IPS-20b (cell line): Measurements from ENCODE around the gene PAM.

ENCODE experiments used
- H3K27ac ChIP-seq: one replicate; pipeline ENCODE4 v1.5.1; 2013; ENCODE audit warnings: low read length
- H3K27me3 ChIP-seq: 2 replicates; pipeline ENCODE4 v1.6.1; 2013; ENCODE audit warnings: mild to moderate bottlenecking, low read length, inconsistent platforms; ENCODE audit not compliant: insufficient read depth
- H3K36me3 ChIP-seq: 2 replicates; pipeline ENCODE4 v1.6.1; 2013; ENCODE audit warnings: low read depth, mild to moderate bottlenecking, inconsistent platforms, low read length, moderate library complexity; ENCODE audit not compliant: insufficient read depth
- H3K4me1 ChIP-seq: 2 replicates; pipeline ENCODE4 v1.6.1; 2013; ENCODE audit warnings: mild to moderate bottlenecking, control low read depth, inconsistent platforms, low read length, moderate library complexity; ENCODE audit not compliant: insufficient read depth
- H3K4me3 ChIP-seq: 2 replicates; pipeline ENCODE4 v1.5.1; 2013; ENCODE audit warnings: mild to moderate bottlenecking, low read length, inconsistent platforms
- H3K9ac ChIP-seq: 2 replicates; pipeline ENCODE4 v1.6.1; 2013; ENCODE audit warnings: low read depth, mild to moderate bottlenecking, inconsistent platforms, low read length, moderate library complexity
- H3K9me3 ChIP-seq: 2 replicates; pipeline ENCODE4 v1.6.1; 2013; ENCODE audit warnings: mild to moderate bottlenecking, low read depth, low read length, inconsistent platforms; ENCODE audit not compliant: insufficient read depth

PAM gene

GRCh38 chr5:102932781-102933180 lies 177.7 kb downstream of the PAM start:
- no peak overlapping the region for H3K9ac ChIP-seq
- H3K4me3 ChIP-seq, result no peak overlapping the region
- no peaks in the 10 kb centered on the region for H3K36me3 ChIP-seq
- no peaks in the 10 kb centered on the region for H3K4me1 ChIP-seq
- H3K27ac ChIP-seq, result no peak overlapping the region
- no peaks in the 10 kb centered on the region for H3K9me3 ChIP-seq
- H3K27me3 ChIP-seq, result no peaks in the 10 kb centered on the region

- Histone ChIP-seq H3K9ac (no peak overlapping the region), H3K4me3 (no peak overlapping the region), H3K4me1 (no peaks in the 10 kb centered on the region), H3K9me3 (no peaks in the 10 kb centered on the region), H3K36me3 (no peaks in the 10 kb centered on the region), H3K27me3 (no peaks in the 10 kb centered on the region), H3K27ac (no peak overlapping the region)
These were observed 178.2 kb downstream of the PAM start for GRCh38 chr5:102933316-102933715.

GRCh38 chr5:102933721-102934459 lies 178.8 kb downstream of the PAM start:
- Histone ChIP-seq H3K27ac (no peak overlapping the region), H3K4me3 (no peak overlapping the region), H3K36me3 (no peaks in the 10 kb centered on the region), H3K9ac (no peak overlapping the region), H3K9me3 (no peaks in the 10 kb centered on the region), H3K4me1 (no peaks in the 10 kb centered on the region), H3K27me3 (no peaks in the 10 kb centered on the region)

- H3K9ac ChIP-seq, result no peak overlapping the region
- H3K27ac ChIP-seq, result no peak overlapping the region
- no peaks in the 10 kb centered on the region for H3K27me3 ChIP-seq
- no peaks in the 10 kb centered on the region for H3K9me3 ChIP-seq
- no peak overlapping the region for H3K4me3 ChIP-seq
- no peaks in the 10 kb centered on the region for H3K4me1 ChIP-seq
- no peaks in the 10 kb centered on the region for H3K36me3 ChIP-seq
These were observed 182.8 kb downstream of the PAM start for GRCh38 chr5:102937894-102938293.

- no peak overlapping the region for H3K4me3 ChIP-seq
- no peaks in the 10 kb centered on the region for H3K9me3 ChIP-seq
- H3K27me3 ChIP-seq, result no peaks in the 10 kb centered on the region
- H3K4me1 ChIP-seq, result no peaks in the 10 kb centered on the region
- H3K27ac ChIP-seq, result no peak overlapping the region
- H3K36me3 ChIP-seq, result no peaks in the 10 kb centered on the region
- H3K9ac ChIP-seq, result no peak overlapping the region
These were observed 186.0 kb downstream of the PAM start for GRCh38 chr5:102941111-102941510.

- Histone ChIP-seq H3K36me3 (peaks cover 11% of the 10 kb centered on the region; the same call in 1 of the 2 replicates), H3K27ac (no peak overlapping the region), H3K9me3 (no peaks in the 10 kb centered on the region), H3K9ac (no peak overlapping the region), H3K4me3 (no peak overlapping the region), H3K4me1 (no peaks in the 10 kb centered on the region), H3K27me3 (no peaks in the 10 kb centered on the region)
These were observed 191.3 kb downstream of the PAM start for GRCh38 chr5:102946414-102946813.

GRCh38 chr5:102946971-102947370 lies 191.9 kb downstream of the PAM start:
- Histone ChIP-seq H3K27ac (no peak overlapping the region), H3K4me1 (no peaks in the 10 kb centered on the region), H3K9ac (no peak overlapping the region), H3K27me3 (no peaks in the 10 kb centered on the region), H3K36me3 (peaks cover 11% of the 10 kb centered on the region; the same call in 1 of the 2 replicates), H3K4me3 (no peak overlapping the region), H3K9me3 (no peaks in the 10 kb centered on the region)

- H3K27me3 ChIP-seq, result no peaks in the 10 kb centered on the region
- no peak overlapping the region for H3K9ac ChIP-seq
- no peaks in the 10 kb centered on the region for H3K9me3 ChIP-seq
- H3K4me1 ChIP-seq, result no peaks in the 10 kb centered on the region
- no peak overlapping the region for H3K4me3 ChIP-seq
- H3K27ac ChIP-seq, result no peak overlapping the region
- peaks cover 7% of the 10 kb centered on the region; the same call in 1 of the 2 replicates for H3K36me3 ChIP-seq
These were observed 200.4 kb downstream of the PAM start for GRCh38 chr5:102955488-102955887.

- H3K27ac ChIP-seq, result no peak overlapping the region
- no peak overlapping the region for H3K4me3 ChIP-seq
- no peaks in the 10 kb centered on the region for H3K9me3 ChIP-seq
- H3K36me3 ChIP-seq, result no peaks in the 10 kb centered on the region
- H3K9ac ChIP-seq, result no peak overlapping the region
- H3K4me1 ChIP-seq, result no peaks in the 10 kb centered on the region
- no peaks in the 10 kb centered on the region for H3K27me3 ChIP-seq
These were observed 201.5 kb downstream of the PAM start for GRCh38 chr5:102956599-102956998.

- Histone ChIP-seq H3K4me1 (no peaks in the 10 kb centered on the region), H3K9me3 (no peaks in the 10 kb centered on the region), H3K9ac (no peak overlapping the region), H3K27me3 (no peaks in the 10 kb centered on the region), H3K27ac (no peak overlapping the region), H3K36me3 (no peaks in the 10 kb centered on the region), H3K4me3 (no peak overlapping the region)
These were observed 202.0 kb downstream of the PAM start for GRCh38 chr5:102957141-102957540.

- Histone ChIP-seq H3K4me3 (no peak overlapping the region), H3K27me3 (no peaks in the 10 kb centered on the region), H3K4me1 (no peaks in the 10 kb centered on the region), H3K27ac (no peak overlapping the region), H3K36me3 (no peaks in the 10 kb centered on the region), H3K9me3 (no peaks in the 10 kb centered on the region), H3K9ac (no peak overlapping the region)
These were observed 203.4 kb downstream of the PAM start for GRCh38 chr5:102958481-102959011.

- Histone ChIP-seq H3K9me3 (no peaks in the 10 kb centered on the region), H3K4me3 (no peak overlapping the region), H3K4me1 (no peaks in the 10 kb centered on the region), H3K27me3 (no peaks in the 10 kb centered on the region), H3K36me3 (no peaks in the 10 kb centered on the region), H3K9ac (no peak overlapping the region), H3K27ac (no peak overlapping the region)
These were observed 203.9 kb downstream of the PAM start for GRCh38 chr5:102959055-102959454.
